Stimulated activated CD8-positive, alpha-beta memory T cell treated with anti-CD3 and anti-CD28 coated beads, Interleukin-15, amount 100 ng/mL, for 1 hour (primary cell): ENCODE measurements around the gene KCNK1.

Experiments
- DNase-seq: peaks from one replicate; pipeline ENCODE4 v3.0.0-alpha.2; 2020; ENCODE audit warnings: low read depth

Gene KCNK1

DNA sequence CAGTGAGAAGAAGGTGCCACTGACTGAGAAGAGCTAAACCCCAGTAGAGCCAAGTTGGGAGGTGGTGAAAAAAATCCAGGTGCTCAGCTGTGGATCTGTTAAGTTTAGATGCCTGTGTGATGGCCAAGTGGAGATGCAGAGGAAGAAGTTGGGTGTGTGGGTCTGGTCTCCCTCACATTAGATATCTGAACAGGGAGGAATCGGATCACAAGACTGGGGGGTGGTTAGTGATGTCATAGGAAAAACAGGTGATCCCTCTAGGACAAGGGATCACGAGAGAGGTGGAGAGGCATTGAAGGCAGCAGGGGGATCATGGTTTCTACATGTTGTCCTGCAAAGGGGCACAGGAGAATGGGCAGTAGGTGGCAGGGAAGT lies 22.6 kb downstream of the KCNK1 start:
- DNase-seq = no peak

DNA sequence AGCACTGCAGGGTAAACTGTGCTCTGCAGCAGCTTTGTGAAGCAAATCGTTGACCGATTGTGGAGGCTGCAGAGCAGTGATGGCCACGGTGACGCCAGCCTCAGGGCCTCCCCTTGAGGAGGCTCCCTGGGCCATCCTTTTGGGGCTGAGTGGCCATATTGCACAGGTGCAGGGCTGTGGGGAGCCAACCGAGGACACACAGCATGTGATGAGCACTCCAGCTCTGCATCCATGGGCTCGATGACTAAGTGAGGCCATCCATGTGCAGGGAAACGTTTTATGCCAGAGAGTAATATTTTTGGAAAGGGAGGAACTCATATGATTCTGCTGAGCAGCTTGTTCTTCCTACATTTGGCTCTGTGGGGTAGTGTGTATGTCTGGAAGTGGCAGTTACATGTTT lies 24.6 kb downstream of the KCNK1 start:
- no peak for DNase-seq

DNA sequence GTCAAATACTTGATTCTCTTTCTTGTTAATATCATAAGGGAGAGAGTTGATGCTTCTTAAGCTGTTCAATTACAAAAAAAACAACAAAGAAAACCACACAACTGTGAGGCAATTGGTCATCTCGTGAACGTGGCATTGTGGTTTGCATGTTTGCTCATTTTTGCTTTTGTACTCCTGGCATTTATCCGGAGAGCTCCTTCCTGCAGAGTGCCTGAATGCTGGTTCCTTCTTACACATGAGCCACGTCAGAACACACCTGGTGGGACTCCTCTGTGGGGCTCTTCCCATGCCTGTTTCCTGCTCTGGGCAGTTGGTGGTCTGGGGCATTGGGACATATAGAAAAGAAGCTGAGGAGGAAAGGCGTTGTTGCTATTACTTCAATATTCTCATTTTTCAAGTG lies 25.7 kb downstream of the KCNK1 start:
- DNase-seq = no peak

DNA sequence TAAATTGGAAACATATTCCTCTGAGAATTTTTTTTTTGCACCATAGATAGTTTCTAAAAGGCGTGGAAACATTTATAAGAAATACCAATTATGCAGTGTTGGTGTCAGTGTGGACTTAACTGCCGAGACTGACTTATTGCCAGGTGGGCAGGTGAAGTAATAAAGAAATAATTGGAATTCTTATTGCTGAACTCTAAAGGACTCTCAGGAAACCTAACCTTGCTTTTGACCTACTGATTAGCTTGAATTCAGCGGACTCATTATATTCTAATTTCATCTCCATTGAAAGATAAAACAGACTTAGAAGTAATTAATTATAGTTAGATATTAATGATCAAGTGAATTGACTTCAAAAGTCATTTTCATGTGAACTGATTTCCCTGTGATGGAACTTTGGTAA lies 26.3 kb downstream of the KCNK1 start:
- DNase-seq = no peak

DNA sequence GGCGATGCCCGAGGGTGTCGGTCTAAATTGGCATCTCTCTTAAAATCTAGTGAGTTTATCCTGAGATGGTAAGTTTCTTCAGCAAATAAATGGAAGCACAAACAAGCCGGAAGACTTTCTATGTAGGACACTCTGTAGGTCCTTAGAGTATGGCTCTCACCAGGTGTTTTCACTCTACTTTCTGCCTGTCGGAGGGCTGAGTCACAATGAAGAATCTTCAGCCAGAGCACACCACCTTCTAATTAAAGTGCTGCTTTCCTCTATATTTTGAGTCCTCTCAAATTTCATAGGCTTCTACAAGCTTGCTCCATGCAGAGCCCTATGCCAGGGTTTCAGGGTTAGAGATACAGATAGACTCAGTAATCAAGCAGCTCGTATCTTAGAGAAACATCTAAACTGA lies 27.1 kb downstream of the KCNK1 start:
- DNase-seq = no peak

DNA sequence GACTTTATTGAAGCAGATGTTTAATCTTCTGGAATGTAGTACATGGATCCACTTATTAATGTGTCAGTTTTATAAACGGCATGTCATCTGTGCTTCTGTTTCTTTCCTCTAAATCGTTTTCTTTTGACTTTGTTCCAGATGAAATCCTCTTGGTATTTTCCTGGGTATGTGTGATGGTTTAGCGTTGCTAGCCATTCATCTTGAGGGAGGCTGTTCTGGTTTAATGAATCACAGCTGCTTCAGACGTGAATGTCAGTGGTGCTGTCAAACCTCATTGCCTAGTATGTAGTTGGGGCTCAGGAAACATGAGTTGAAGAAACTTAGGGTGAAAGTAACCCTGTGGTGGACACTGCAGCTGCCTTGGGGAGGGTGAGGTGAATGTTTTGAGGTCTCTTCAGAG lies 33.2 kb downstream of the KCNK1 start:
- DNase-seq = no peak

DNA sequence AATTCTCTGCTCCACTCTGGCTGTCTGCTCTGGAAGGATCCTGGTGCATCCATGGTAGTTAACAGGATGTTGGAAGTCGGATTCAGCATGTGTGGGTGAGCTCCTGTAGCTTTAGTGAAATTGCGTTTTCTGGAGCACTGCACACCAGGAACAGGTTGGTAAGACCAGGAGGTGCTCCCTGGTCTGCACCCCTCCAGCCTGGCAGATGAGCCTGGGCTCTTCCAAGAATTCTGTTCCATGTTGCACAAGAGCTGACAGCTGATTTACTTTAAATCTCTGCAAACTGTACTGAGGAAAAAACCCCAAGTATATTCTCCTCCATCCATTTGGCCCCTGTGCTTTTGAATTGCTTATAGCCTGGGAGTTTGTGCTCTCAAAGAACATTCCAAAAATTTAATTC lies 33.7 kb downstream of the KCNK1 start:
- no peak for DNase-seq

DNA sequence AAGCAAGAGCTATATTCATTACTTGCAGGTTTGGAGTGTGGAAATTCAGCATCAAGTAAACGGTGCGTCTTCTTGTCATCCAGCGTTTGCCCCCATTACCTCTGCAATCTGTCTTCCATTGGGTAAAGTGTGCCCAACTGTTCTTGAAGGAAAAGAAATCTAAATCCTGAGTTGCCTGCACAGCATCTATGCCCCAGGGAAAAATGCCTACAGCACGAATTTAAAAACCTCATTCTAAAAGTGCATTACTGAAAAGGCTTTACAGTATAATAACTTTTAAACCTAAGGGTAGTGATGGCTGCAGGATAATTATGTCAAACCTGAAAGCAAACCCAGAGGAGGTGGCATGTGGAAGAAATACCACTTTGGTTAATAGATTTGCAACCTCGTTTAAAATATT lies 37.2 kb downstream of the KCNK1 start:
- no peak for DNase-seq

DNA sequence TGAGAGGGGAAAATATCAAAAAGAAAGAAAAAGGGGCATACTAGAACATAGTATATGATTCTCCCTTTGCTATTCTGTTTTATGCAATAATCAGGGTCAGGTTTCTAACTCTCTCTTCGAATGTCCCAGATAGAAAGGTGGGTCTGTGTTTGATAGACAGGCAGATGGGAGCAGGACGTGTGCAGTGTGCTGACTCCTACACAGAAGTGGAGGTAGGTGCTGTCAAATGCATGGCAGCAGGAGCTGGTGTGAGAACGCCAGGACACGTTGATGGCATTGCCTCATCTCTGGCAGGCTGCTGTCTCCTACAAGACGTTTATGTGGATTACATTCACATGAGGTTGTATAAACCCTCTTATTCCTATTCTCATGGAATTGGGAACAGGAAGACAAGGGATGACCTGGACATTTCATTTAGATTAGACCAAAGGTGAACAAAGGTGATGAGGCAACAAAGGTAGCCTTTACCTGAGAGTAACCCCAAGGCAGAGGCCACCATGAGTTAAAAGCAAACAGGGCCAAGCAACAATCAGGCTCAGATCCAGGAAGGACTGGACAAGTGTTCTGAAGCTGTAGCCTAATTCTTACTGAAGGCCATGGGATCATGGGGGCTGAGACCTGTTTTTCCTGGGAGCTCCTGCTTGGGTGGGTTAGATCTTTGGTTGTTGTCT lies 37.8 kb downstream of the KCNK1 start:
- DNase-seq = no peak

DNA sequence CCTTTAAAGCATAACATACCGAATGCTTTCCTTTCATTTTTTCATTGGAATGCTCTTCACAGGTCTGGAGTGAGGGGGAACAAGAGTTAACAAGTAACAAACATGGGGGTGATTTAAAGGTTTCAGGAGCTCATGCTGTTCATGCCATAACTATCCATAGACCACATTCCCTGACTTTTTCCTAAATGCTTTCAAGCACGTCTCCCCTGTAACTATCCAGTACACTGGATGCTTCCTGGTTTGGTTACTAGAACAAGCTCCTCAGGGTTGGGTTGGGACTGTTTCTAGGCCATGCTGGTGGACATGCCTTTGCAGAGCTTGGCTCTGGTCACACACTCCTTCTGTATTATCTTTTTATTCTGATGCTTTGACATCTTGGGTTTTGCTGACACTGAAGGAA lies 38.6 kb downstream of the KCNK1 start:
- DNase-seq = no peak

DNA sequence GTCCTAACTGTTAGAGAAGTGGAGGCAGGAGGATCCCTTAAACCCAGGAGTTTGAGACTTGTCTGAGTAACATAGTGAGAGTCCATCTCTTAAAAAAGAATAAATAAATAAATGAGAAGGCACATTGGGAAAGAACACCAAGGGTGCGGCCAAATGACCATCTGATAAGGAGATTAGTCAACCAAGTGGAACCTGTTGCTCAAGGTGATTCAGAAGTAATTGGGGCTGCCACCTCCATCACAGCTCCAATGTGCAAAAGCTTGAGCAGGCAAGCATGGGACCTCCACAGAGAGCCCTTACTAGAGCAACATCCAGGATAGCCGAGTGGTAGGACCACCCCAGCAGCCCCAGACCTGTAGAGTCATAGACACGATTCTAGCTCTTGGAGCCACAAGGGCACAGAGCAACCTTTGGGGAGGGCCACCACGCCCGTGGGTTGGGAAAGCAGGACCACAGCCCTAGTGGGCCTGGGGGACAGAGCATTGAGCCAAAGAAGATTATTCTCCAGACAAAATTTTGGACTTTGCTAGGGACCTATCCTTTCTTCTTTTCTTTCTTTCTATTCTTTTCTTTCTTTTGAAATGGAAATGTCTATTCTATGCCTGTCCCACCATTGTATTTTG lies 40.9 kb downstream of the KCNK1 start:
- no peak for DNase-seq

DNA sequence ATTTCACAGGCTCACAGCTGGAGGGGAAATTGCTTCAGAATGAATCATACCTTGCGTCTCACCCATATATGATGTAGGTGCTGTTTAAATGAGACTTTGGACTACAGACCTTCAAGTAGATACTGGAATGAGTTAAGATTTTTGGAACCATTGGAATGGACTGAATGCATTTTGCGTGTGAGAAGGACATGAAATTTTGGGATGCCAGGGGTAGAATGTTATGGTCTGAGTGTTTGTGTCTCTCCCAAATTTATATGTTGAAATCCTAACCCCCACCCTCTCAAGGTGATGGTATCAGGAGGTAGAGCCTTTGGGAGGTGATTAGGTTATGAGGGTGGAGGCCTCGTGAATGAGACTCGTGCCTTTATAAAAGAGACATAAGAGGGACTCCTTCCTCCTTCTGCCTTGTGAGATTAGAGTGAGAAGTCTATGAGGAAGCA lies 41.4 kb downstream of the KCNK1 start:
- DNase-seq = no peak

DNA sequence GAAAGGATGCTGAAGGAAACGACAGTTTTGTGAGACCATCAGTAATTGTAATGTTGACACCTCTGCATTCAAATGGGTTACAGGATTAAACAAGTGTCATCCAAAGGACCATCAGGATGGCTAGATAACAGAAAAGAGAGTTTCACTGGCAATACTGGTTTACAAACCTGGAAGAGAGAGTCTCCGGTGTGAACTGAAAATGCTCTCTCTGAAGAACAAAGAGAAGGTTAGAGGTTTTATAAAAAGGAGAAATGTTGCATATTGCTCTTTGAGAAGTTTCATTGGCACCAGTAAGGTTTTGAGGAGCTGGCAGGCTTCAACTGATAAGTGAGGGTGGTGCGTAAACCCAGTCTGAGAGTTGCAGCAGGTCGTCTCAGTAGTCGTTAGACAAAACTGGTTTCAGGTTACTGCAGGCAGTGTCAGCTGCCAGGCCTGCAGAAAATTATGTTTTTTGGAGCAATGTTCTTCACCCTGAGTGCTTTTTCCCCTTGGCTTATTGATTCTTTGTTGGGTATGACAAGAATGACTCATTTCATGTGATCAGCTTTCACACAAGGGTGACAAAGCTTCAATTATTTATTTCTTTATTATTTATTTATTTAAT lies 42.2 kb downstream of the KCNK1 start:
- DNase-seq = no peak

DNA sequence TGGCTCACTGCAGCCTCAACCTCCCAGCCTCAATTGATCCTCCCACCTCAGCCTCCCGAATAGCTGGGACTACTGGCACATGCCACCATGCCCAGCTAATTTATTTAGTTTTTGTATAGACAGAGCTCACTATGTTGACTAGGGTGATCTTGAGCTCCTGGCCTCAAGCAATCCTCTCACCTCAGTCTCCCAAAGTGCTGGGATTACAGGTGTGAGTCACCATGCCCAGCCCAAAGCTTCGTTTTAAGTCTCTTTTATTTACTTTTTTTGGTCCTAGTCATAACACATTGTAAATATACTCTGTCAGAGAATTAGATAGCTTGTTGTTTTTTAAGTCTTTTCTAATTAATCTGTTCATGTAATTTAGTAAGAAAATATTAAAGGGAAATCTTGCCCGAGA lies 42.8 kb downstream of the KCNK1 start:
- no peak for DNase-seq

DNA sequence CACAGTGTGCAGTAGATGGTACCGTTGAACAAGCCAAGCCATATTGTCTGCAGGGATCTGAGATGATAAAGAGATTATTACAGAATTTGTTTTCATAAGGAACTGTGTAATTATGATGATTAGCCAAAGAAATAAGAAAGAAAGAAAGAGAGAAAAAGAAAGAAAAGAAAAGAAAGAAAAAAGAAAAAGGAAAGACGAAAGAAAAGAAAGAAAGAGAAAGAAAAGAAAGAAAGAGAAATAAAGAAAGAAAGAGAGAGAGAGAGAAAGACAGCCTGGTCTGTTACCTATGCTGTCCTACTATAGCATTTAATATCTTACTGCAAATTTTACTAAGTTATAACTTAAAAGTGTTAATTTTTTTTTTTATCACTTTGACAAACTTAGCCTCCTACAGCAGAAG lies 43.6 kb downstream of the KCNK1 start:
- no peak for DNase-seq

DNA sequence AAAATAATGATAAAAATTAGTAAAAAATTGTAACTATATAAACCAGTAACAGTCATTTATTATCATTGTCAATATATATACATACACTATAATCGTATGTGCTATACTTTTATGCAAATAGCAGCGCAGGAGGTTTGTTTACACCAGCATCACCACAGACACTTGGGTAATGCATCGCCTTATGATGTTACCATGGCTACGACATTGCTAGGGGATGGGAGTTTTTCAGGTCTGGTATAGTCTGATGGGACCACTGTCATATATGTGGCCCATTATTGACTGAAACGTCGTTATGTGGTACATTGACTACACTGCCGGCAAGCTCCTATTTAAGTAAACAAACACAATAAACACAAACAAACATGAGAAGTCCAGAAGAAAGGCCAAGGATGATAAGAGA lies 45.6 kb downstream of the KCNK1 start:
- no peak for DNase-seq

DNA sequence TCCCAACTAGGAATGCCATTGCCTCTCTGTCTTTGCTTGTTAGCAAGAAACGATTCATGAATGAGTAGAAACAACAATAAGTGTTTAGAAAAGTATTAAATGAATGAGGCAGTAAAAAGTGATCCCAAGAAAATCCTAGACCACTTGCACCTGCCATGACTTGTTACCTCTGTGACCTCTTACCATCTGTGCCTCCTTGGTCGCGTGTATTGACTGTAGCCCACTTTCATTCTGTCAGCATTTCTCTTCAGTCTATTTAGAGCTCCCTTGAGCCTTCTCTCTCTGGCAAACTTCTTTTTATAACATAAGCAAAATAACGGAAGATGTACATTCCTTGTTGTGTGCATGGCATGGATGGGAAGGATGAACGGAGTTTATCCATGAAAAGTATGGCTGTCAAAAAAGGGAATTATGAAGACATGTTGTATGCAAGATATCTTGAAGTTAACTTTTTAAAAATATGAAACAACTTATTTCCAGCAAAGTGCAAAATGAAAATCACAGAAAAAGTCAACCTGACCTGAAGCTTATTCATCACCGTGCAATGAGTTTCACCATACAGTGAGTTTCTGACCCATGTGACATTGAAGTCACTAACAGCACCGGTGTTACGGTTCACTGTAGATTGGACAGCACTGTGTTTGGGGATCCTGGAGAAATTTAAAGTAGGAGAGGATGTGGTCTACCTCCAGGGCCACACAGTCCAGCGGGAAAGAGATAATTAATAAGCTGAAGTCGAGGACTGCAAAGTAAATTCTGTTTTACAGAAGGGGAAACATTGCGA lies 47.7 kb downstream of the KCNK1 start:
- DNase-seq = no peak

DNA sequence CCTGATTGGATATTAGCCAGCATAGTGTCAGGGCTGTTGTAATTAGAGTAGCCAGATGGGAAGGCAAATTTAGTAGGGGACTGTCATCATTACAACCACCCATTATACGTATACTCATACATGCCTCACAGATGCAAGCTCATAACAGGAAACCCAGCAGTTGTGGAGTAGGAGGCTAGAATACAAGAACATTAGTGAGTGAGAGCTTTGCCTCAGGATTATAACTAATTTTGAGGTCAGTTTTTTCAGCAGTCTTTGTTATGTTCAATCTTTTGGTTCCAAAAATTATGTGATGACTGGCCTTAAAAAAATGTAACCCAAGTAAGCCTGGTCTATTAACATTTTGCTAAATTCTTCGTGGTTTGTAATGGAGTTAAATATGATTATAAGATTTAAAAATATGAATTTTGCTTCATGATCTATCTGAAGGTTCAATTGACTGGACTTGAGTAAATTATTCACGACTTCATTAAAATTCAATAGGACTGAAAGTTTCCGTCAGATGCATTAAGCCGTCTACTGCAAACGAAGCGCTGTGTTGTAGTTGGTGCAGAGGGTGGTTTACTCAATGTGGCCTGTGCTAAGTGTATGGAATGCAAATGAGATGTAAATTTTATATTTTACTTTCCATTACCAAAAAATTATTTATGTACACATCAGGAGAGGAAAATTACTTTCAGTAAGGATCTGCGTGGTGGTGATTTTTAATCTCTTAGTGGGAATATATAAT lies 48.8 kb downstream of the KCNK1 start:
- DNase-seq = no peak

DNA sequence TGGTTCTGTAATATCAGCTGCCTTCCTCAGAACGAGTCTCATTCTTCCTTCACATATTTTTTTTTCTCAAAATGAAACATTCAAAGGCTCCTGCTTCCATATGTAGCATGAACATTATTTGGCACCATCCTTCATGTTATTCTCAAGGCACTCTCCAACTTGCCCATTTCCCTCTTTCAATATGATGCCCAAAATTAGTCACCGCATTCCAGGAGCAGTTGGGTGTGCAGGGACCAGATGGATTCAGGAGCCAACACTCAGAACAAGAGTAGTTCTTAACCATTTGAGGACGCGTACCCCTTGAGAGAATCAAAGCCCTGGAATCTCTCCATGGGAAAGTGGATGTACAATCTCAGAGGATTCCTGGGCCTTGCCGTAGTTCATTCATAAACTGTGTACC lies 50.3 kb downstream of the KCNK1 start:
- DNase-seq = no peak

DNA sequence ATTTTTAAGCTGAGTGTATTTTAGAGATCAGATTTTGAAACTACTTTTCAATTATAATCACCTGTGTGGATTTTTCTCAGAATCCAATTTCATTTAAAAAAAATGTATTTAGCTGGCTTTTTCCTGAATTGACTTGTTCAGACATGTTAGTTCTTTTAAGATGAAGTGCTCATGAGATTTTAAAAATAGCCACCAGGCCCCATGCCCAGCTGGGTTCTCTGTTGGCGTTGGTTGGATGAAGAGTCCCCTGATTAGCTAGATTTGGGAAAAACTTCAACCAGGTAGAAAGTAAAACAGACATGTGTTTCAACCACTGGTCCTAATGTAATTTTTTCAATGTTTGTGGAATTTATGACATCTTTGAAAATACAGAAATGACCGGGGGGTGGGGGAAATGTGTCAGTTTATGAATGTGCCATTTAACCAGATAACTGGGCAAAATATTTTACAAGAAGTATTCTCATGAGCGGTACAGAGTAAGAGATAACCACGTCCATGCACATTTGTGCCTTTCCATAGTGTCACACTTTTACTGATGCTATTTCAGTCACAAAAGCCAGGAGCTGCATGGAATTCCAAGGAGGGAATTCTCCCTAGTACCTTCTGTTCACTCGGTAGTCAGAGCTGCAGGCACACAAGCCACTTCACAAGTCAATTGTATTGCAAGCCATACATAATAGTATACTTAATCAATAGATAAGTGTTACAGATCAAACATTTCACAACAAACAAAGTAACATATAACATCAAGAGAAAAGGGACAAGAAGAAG lies 51.1 kb downstream of the KCNK1 start:
- no peak for DNase-seq

DNA sequence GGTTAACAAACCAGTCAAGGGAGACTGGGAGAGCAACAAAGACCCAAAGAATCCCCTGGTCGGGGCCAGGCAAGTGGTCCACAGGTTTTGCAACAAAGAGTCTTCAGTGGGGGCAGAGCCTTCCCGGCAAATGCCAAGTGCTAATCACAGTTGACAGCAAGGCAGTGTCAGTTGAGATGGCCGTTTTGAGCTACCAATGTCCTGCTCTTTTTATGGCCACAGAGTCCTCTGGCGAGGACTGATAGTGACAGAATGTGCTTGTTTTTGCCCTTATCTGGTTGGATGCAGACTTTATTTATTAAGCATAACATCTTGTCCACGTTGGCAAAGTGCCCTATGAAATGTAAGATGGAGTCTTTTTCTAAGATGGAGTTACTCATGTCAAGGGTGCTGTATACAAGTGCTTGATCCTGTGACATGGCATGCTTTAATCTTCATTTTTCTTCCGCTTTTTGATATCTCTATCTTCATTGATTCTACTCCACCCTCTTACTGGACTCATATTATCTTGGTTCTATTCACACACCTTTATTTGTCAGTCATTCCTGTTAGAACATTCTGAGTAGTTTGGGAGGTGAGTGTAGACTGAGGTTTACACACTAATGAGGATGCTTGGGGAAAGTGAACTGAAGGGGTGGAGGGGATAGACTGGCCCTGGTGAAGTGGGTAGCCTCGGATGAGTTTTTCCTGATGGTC lies 51.8 kb downstream of the KCNK1 start:
- DNase-seq = no peak
